VCaP (cell line): Measurements from ENCODE around the gene PRKCH.
A peak's percentile ranks its signal among the peaks of the same experiment; 100 is the strongest.

Experiments
- H3K27ac ChIP-seq: fragments of 450-650 bp; 2 replicates; pipeline ENCODE4 v1.5.1; 2017
- TF ChIP-seq, protein P1 (sequence below): fragments of 450-650 bp; conservative IDR thresholded peaks from 2 replicates; pipeline ENCODE4 v1.5.1; 2017; ENCODE audit warnings: mild to moderate bottlenecking, moderate library complexity

The PRKCH gene

DNA sequence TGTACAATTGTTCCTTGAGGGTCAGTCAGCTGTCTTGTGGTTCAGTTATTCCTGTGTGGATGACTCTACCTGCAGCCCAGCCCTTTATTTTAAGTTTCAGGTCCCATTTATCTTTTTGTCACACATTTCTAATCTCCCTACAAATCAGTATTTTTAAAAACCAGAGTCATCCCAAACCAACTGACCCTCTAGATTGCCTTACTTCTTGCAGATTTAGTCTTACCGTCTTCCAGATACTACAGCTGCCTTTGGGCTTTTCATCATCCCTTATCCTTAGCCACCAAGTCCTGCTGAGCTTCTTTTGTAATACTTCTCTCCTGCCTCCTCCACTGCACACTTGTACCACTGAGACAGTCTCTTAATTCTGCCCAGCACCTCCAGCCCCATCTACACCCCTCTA, 54.9 kb downstream of the PRKCH start:
- no peak overlapping the region for H3K27ac ChIP-seq
- TF ChIP-seq, protein P1, sequence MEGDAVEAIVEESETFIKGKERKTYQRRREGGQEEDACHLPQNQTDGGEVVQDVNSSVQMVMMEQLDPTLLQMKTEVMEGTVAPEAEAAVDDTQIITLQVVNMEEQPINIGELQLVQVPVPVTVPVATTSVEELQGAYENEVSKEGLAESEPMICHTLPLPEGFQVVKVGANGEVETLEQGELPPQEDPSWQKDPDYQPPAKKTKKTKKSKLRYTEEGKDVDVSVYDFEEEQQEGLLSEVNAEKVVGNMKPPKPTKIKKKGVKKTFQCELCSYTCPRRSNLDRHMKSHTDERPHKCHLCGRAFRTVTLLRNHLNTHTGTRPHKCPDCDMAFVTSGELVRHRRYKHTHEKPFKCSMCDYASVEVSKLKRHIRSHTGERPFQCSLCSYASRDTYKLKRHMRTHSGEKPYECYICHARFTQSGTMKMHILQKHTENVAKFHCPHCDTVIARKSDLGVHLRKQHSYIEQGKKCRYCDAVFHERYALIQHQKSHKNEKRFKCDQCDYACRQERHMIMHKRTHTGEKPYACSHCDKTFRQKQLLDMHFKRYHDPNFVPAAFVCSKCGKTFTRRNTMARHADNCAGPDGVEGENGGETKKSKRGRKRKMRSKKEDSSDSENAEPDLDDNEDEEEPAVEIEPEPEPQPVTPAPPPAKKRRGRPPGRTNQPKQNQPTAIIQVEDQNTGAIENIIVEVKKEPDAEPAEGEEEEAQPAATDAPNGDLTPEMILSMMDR = no peak

DNA sequence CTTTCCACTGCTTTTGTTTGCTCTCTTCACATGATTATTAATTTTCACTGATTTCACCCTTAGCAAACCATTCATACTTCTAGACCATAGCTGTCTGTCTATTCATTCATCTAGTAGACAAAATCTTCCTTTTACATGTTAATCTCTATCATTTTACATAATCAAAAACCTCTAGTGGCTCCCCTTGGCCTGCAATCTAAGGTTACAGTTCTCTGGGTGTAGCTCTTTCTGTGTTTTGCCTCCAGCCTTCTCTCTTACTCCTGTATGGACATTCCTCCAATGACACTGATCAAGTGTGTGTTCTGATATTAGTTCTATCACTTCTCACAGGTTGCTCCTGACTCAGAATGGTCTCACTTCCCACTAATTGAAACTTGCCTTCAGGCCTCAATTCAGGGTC, 56.4 kb downstream of the PRKCH start:
- TF ChIP-seq, protein P1 = no peak
- H3K27ac ChIP-seq = no peak overlapping the region

DNA sequence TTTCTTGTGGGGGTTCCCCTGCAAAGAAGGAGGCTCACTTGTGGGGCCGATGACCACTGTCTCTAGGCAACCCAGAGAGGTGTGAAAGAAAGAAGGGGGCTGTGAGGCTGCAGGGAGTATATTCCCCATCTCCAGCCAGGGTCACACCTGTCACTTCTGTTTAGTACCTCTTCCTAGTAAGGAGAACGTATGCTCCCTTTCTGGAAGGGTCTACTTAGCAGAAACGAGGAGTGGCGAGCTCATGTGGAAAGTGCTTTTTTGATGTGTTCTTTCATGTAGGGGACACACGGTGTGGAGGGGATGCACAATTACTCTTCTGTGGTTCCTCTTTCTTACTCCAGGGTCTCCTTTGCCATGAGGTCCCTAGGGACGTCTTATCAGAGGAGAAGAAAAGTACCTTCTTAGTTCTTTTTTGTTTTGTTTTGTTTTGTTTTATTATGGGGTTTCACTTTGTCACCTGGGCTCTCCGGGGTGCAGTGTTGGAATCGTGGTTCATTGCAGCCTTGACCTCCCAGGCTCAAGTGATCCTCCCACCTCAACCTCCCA, 58.3 kb downstream of the PRKCH start:
- TF ChIP-seq, protein P1 = no peak
- no peak overlapping the region for H3K27ac ChIP-seq

DNA sequence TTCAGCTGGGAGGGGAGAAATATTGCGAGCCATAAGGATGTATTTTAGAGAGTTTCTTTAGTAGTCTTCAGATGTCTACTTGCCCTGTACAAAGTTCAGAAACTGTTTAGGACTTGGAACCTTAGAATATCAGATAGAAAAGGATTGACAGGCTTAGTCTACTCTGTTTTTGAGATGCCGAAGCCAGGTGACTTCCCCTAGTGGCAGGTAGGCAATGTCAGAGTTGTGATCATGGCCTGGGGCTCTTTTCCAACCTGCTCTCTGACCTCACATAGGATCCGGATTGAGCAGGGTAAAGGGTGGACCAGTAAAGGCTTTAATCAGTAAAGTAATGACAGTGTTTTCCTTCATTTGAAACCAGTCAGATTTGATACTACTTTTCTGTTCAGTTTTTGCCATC, 59.6 kb downstream of the PRKCH start:
- H3K27ac ChIP-seq = no peak overlapping the region
- TF ChIP-seq, protein P1 = no peak

DNA sequence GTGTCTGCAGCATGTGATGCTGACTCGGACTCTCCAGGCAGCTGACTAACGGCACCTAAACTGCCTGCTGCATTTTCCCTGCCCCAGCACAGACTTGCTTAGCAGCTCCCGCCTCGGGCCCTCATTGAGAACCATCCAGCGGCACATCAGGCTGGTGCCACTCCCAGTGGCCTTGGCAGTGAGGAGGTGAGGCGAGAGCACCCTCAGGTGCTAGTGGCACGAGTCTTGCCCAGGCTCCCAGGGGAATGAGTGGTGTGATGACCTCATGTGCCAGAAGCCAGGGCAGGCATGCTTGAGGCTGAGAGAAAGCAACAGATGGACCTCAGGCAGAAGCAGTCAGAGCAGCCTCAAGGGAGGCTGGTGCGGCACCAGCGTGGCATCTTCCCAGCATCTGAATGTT, 60.2 kb downstream of the PRKCH start:
- H3K27ac ChIP-seq = no peak overlapping the region
- TF ChIP-seq, protein P1 = no peak

DNA sequence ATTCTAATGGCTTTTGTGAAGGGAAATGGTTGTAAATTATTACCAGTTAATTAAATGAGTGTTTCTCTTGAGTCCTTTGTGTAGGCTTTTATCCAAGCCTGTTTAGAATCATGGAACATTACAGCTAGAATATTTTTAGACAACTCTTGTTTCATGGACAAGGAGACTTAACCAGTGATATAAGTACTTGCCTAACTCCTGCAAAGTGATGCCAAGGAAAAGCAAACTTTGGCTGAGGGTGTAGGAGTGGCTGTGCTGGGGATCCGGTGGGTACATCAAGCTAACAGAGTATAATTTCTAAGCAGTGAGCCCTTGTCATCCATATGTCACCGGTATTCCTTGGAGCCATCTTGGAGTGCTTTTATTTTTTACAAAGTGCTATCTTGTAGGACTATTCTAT, 61.5 kb downstream of the PRKCH start:
- TF ChIP-seq, protein P1 = no peak
- H3K27ac ChIP-seq = peak overlapping the region; percentile 15; the same call in 1 of the 2 replicates

DNA sequence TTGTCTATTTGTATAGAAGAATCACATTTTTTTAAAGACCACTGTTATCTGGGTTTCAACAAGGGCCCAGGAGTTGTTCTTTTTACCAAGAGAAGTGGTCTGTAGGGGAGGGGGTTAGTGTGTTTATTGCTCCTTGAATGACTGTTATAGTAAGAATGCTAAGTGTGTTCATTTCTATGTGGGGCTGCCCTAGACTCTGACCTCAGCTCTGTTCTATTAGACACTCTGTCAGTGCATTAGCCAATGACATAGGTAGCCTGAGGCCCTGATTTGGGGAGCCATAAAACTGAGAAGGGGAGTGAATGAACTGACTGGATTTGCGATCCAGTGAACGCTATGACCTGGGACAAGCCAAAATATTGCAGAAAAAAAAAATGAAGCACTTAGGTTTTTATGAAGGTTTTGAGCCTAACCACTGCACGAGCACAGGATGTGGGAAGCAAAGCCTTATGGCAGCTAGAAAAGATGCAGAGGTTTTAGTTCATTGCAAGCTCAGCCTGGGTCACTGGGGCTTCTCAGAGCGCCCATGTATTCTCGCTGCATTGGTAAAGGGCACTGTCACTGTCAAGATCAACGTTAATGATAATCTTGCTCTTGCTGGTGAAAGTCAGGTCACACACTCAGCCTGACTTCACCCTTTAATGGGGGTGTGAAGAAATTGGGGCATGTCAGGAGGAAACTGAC, 63.8 kb downstream of the PRKCH start:
- H3K27ac ChIP-seq = no peak overlapping the region
- TF ChIP-seq, protein P1 = no peak
